Neural cell (in vitro differentiated cells): ENCODE measurements around the gene THRB. TPM values are rescaled to one million over a fixed set of nuclear protein-coding genes. Genes with fewer than 3 reads are reported as not detected.

Experiments used
- H2AFZ ChIP-seq: fragments of 200-600, 300-800 bp; sonication (generic), shearing (Covaris generic); 2 replicates; pipeline ENCODE4 v1.6.0; 2014; ENCODE audit warnings: low read depth, mild to moderate bottlenecking, antibody characterized with exemption, low read length, moderate library complexity
- H3F3A ChIP-seq: fragments of 200-600 bp; shearing (Covaris generic); 2 replicates; pipeline ENCODE4 v1.6.1; 2016; ENCODE audit warnings: mild to moderate bottlenecking, moderate library complexity, mixed read lengths, antibody characterized with exemption, low read length; ENCODE audit not compliant: insufficient read depth, poor library complexity, severe bottlenecking
- H3K27ac ChIP-seq: fragments of 200-600, 300-800 bp; sonication (generic), shearing (Covaris generic); 2 replicates; pipeline ENCODE4 v1.5.1; 2014; ENCODE audit warnings: mild to moderate bottlenecking, low read length, moderate library complexity
- H3K27me3 ChIP-seq: fragments of 300-800, 200-600 bp; sonication (generic), shearing (Covaris generic); 2 replicates; pipeline ENCODE4 v1.6.0; 2014; ENCODE audit warnings: mild to moderate bottlenecking, low read depth, low read length, moderate library complexity; ENCODE audit not compliant: insufficient read depth
- H3K36me3 ChIP-seq: fragments of 300-800, 200-600 bp; sonication (generic), shearing (Covaris generic); 2 replicates; pipeline ENCODE4 v1.5.1; 2014; ENCODE audit warnings: mild to moderate bottlenecking, antibody characterized with exemption, low read length, moderate library complexity; ENCODE audit not compliant: insufficient read depth
- H3K4me2 ChIP-seq: fragments of 300-800, 200-600 bp; sonication (generic), shearing (Covaris generic); 2 replicates; pipeline ENCODE4 v1.6.0; 2014; ENCODE audit warnings: mild to moderate bottlenecking, low read length
- H3K4me3 ChIP-seq: fragments of 300-800, 200-600 bp; sonication (generic), shearing (Covaris generic); 2 replicates; pipeline ENCODE4 v1.5.1; 2014; ENCODE audit warnings: mild to moderate bottlenecking, low read length, moderate library complexity
- H3K79me2 ChIP-seq: fragments of 200-600 bp; shearing (Covaris generic); replicated peaks from 2 replicates; pipeline ENCODE4 v1.6.0; 2014; ENCODE audit warnings: mild to moderate bottlenecking, low read length, moderate library complexity; ENCODE audit not compliant: insufficient read depth
- H3K9ac ChIP-seq: fragments of 300-800, 200-600 bp; sonication (generic), shearing (Covaris generic); 2 replicates; pipeline ENCODE4 v1.6.1; 2016; ENCODE audit warnings: mild to moderate bottlenecking, low read length, mixed read lengths
- H3K9me2 ChIP-seq: fragments of 200-600 bp; shearing (Covaris generic); 2 replicates; pipeline ENCODE4 v1.6.1; 2016; ENCODE audit warnings: mild to moderate bottlenecking, low read length, mixed read lengths; ENCODE audit not compliant: insufficient read depth
- H3K9me3 ChIP-seq: fragments of 200-600, 300-800 bp; sonication (generic), shearing (Covaris generic); 2 replicates; pipeline ENCODE4 v1.6.1; 2016; ENCODE audit warnings: mild to moderate bottlenecking, mixed run types, low read length, moderate library complexity, mixed read lengths
- H4K20me1 ChIP-seq: fragments of 200-600 bp; shearing (Covaris generic); 2 replicates; pipeline ENCODE4 v1.6.1; 2016; ENCODE audit warnings: mild to moderate bottlenecking, mixed run types; ENCODE audit not compliant: insufficient read depth
- CTCF ChIP-seq: fragments of 450-650 bp; IDR thresholded peaks from 2 replicates; pipeline ENCODE4 v1.5.1; 2014; ENCODE audit warnings: antibody characterized with exemption, mild to moderate bottlenecking, moderate library complexity; ENCODE audit not compliant: poor library complexity, severe bottlenecking
- EP300 ChIP-seq: fragments of 450-650 bp; conservative IDR thresholded peaks from 2 replicates; pipeline ENCODE4 v1.6.1; 2014; ENCODE audit warnings: antibody characterized with exemption, mild to moderate bottlenecking, moderate library complexity; ENCODE audit not compliant: poor library complexity, severe bottlenecking
- EZH2 ChIP-seq: fragments of 200-600, 300-800 bp; shearing (Covaris generic), sonication (generic); IDR thresholded peaks from 2 replicates; pipeline ENCODE4 v1.6.1; 2014; ENCODE audit warnings: antibody characterized with exemption, low read length, borderline replicate concordance, mild to moderate bottlenecking; ENCODE audit not compliant: insufficient read depth, poor library complexity, severe bottlenecking
- MXI1 ChIP-seq: fragments of 450-650 bp; conservative IDR thresholded peaks from 2 replicates; pipeline ENCODE4 v1.6.1; 2014; ENCODE audit warnings: antibody characterized with exemption, mild to moderate bottlenecking; ENCODE audit not compliant: poor library complexity, severe bottlenecking
- POLR2AphosphoS5 ChIP-seq: IDR thresholded peaks from 2 replicates; pipeline ENCODE4 v1.6.1; 2012
- RAD21 ChIP-seq: fragments of 450-650 bp; conservative IDR thresholded peaks from 2 replicates; pipeline ENCODE4 v1.6.1; 2014; ENCODE audit warnings: antibody characterized with exemption, mild to moderate bottlenecking, moderate library complexity
- REST ChIP-seq: IDR thresholded peaks from 2 replicates; pipeline ENCODE4 v1.6.1; 2012; ENCODE audit warnings: borderline replicate concordance
- SMC3 ChIP-seq: fragments of 450-650 bp; conservative IDR thresholded peaks from 2 replicates; pipeline ENCODE4 v1.6.1; 2014; ENCODE audit warnings: antibody characterized with exemption, mild to moderate bottlenecking, moderate library complexity; ENCODE audit not compliant: poor library complexity
- TAF1 ChIP-seq: IDR thresholded peaks from 2 replicates; pipeline ENCODE4 v1.6.1; 2012; ENCODE audit warnings: low read depth
- polyA plus RNA-seq: library from polyadenylated mRNA; depleted of rRNA; stranded (reverse); fragments of >200 nt; gene quantifications from 2 replicates; pipeline ENCODE4 v1.2.3, GENCODE V29; 2014

The THRB gene
- polyA plus RNA-seq, 1 donor from 2014 or later, result 1.7 TPM

GRCh38 chr3:24341668-24342067 is 153.0 kb downstream of the THRB start:
- Histone ChIP-seq H3K79me2 (no peaks in the 10 kb centered on the region), H2AFZ (no peak overlapping the region), H3K36me3 (no peaks in the 10 kb centered on the region), H3K27ac (no peak overlapping the region), H3F3A (no peaks in the 10 kb centered on the region), H3K9me3 (no peaks in the 10 kb centered on the region), H3K9ac (no peak overlapping the region), H4K20me1 (no peaks in the 10 kb centered on the region), H3K4me3 (no peak overlapping the region), H3K4me2 (no peak overlapping the region), H3K27me3 (no peaks in the 10 kb centered on the region), H3K9me2 (no peaks in the 10 kb centered on the region)
- TF ChIP-seq RAD21, result no peak
- no peak for TF ChIP-seq MXI1
- TF ChIP-seq EP300, result no peak
- TF ChIP-seq SMC3, result no peak
- TF ChIP-seq EZH2, result no peak
- no peak for TF ChIP-seq CTCF
- TF ChIP-seq POLR2AphosphoS5, result no peak
- no peak for TF ChIP-seq REST
- no peak for TF ChIP-seq TAF1

- no peaks in the 10 kb centered on the region for H4K20me1 ChIP-seq
- no peaks in the 10 kb centered on the region for H3K9me2 ChIP-seq
- H3K36me3 ChIP-seq, result no peaks in the 10 kb centered on the region
- H3K4me2 ChIP-seq, result no peak overlapping the region
- H3K27me3 ChIP-seq, result no peaks in the 10 kb centered on the region
- no peaks in the 10 kb centered on the region for H3K9me3 ChIP-seq
- H3K27ac ChIP-seq, result no peak overlapping the region
- no peak for TF ChIP-seq EP300
- TF ChIP-seq RAD21, result no peak
- TF ChIP-seq REST, result no peak
- TF ChIP-seq POLR2AphosphoS5, result no peak
- no peak for TF ChIP-seq MXI1
- TF ChIP-seq CTCF, result no peak
- TF ChIP-seq TAF1, result no peak
- TF ChIP-seq SMC3, result no peak
- TF ChIP-seq EZH2, result no peak
- H3F3A ChIP-seq, result no peaks in the 10 kb centered on the region
- no peak overlapping the region for H3K9ac ChIP-seq
- H3K4me3 ChIP-seq, result no peak overlapping the region
- H2AFZ ChIP-seq, result no peak overlapping the region
- H3K79me2 ChIP-seq, result no peaks in the 10 kb centered on the region
Measured at GRCh38 chr3:24340966-24341365, 153.7 kb downstream of the THRB start.
